ENCODE data around the gene RBM42.

The RBM42 gene

DNA sequence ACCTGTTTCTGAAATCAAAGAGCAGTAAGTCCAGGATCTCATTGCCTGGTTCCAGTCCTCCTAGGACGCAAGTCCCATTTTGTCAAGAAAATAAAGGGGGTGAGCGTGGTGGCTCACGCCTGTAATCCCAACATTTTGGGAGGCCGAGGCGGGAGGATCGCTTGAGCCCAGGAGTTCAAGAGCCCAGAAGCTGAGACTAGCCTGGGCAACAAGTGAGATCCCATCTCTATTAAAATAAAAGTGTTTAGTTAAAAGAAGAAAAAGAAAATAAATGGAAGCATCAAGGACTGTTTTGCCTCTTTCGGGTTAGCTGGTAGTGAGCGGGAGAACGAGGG lies 16.6 kb upstream of the RBM42 start:
- DNase-seq (ENCODE audit: low read depth): no peak
- TF ChIP-seq CTCF (conservative IDR thresholded peaks at IDR 0.05; ENCODE audit: low read depth, low read length): no peak
- H3K4me3 ChIP-seq (ENCODE audit: low read length): peak overlapping the region; percentile 95

DNA sequence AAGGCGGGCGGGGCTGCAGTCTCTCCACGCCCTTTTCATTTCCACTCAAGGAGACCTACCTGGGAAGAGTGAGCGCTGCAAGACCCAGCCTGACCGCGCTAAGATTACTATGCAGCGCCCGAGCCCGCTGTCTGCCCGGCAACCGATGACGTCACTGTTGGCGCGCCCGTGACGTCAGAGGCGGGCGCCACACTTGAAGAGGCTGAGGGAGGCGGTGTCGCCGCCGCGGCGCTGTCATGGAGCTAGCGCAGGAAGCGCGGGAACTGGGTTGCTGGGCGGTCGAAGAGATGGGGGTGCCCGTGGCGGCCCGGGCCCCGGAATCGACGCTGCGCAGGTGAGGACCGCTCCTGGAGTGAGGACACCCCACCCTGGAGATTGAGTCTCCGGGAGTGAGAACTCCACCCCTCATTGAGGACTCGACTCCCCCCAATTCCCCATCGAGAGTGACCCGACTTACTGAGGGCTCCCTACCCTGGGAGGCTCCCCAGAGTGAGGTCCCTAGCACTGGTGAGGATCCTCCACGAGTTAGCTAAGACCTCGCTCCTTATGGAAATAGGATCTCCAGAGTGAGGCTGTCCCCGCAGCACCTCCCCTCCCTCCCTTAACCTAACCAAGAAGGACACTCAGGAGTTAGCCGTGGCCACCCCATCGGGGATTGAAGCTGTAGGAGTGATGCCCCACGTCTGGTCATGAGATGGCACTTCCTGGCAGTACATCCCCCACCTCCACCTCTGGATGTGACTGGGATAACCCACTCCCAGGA lies 16.1 kb upstream of the RBM42 start, which contains the start of gene HAUS5:
TSS of gene HAUS5 (plus strand) at position 177 of the 763 bp plus-strand sequence. CDS start at position 237, 60 bp downstream.
- H3K4me3 ChIP-seq (ENCODE audit: low read length): peak within 1 kb of the TSS; percentile 95
- no peak for TF ChIP-seq CTCF (conservative IDR thresholded peaks at IDR 0.05; ENCODE audit: low read depth, low read length)
- DNase-seq (ENCODE audit: low read depth): peak; percentile 55

GRCh38 chr19:35613574-35613973 lies 15.3 kb upstream of the RBM42 start:
- no peak for TF ChIP-seq CTCF (conservative IDR thresholded peaks at IDR 0.05; ENCODE audit: low read depth, low read length)
- H3K4me3 ChIP-seq (ENCODE audit: low read length): no peak overlapping the region
- no peak for DNase-seq (ENCODE audit: low read depth)

GRCh38 chr19:35615036-35615435 lies 13.8 kb upstream of the RBM42 start:
- TF ChIP-seq CTCF (conservative IDR thresholded peaks at IDR 0.05; ENCODE audit: low read depth, low read length): no peak
- no peak overlapping the region for H3K4me3 ChIP-seq (ENCODE audit: low read length)
- DNase-seq (ENCODE audit: low read depth): no peak

GRCh38 chr19:35618857-35619256 lies 10.0 kb upstream of the RBM42 start:
- no peak overlapping the region for H3K4me3 ChIP-seq (ENCODE audit: low read length)
- DNase-seq (ENCODE audit: low read depth): no peak
- no peak for TF ChIP-seq CTCF (conservative IDR thresholded peaks at IDR 0.05; ENCODE audit: low read depth, low read length)

DNA sequence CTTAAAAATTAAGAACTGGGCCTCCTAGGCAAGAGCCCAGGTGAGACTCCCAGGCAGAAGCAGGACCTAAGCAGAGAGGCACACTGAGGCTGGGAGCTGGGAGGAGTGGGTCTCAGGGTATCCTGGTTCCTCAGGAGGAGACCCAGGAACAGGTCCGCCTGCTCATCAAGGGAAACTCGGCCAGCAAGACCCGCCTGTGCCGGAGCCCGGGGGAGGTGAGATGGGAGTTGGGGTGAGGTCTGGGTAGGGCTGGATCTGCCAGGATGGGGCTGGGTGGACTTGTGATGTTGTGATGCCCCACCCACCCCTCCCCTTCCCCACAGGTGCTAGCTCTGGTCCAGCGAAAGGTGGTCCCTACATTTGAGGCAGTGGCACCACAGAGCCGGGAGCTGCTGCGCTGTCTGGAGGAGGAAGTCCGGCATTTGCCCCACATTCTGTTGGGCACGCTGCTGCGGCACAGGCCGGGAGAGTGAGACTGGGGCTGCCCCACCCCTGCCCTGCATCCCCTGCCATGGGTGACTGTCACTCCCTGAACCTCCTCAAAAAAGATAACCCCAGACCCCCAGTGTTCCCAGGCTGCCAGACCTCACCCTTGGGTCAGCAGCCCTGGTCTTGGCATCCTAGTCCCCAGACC lies 9.4 kb upstream of the RBM42 start:
- no peak for TF ChIP-seq CTCF (conservative IDR thresholded peaks at IDR 0.05; ENCODE audit: low read depth, low read length)
- no peak overlapping the region for H3K4me3 ChIP-seq (ENCODE audit: low read length)
- DNase-seq (ENCODE audit: low read depth): no peak

- DNase-seq (ENCODE audit: low read depth): no peak
- no peak for TF ChIP-seq CTCF (conservative IDR thresholded peaks at IDR 0.05; ENCODE audit: low read depth, low read length)
- no peak overlapping the region for H3K4me3 ChIP-seq (ENCODE audit: low read length)
These were observed 8.8 kb upstream of the RBM42 start for GRCh38 chr19:35620001-35620400.
